ENCODE results near the gene DTYMK.

The DTYMK gene

DNA sequence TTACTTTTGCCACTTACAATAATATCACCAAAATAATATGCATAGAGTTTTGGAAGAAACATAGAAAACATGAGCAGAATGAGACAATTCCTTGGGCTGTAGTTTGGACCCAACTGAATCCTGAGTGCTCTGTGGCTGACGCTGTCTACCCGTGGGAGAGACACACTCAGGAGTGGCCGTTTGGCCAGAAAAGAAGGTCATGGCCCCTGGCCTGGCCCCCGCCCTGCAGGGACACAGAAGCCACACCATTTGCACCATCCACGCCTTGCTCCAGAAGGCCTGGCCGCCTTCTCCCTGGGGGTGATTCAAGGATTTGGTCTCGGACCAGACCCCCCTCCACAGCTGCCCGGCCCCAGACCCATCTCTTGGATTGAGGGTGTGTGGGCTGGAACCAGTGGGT, 41.4 kb upstream of the DTYMK start:
- Histone ChIP-seq H3K4me1 (ENCODE audit: control insufficient read depth, insufficient read depth, low read length, poor library complexity, severe bottlenecking) (no peaks in the 10 kb centered on the region), H3K9me3 (ENCODE audit: control insufficient read depth, low read length) (no peaks in the 10 kb centered on the region), H3K27ac (ENCODE audit: insufficient read depth, low read length, poor library complexity, severe bottlenecking) (no peak overlapping the region), H3K36me3 (ENCODE audit: control insufficient read depth, insufficient read depth, low read length) (peaks cover 3% of the 10 kb centered on the region), H3K27me3 (replicated peaks; ENCODE audit: control insufficient read depth, insufficient read depth, low read length, poor library complexity, severe bottlenecking) (no peaks in the 10 kb centered on the region), H3K4me3 (ENCODE audit: insufficient read depth, low read depth, low read length, poor library complexity, severe bottlenecking) (no peak overlapping the region)
- DNase-seq, result no peak

DNA sequence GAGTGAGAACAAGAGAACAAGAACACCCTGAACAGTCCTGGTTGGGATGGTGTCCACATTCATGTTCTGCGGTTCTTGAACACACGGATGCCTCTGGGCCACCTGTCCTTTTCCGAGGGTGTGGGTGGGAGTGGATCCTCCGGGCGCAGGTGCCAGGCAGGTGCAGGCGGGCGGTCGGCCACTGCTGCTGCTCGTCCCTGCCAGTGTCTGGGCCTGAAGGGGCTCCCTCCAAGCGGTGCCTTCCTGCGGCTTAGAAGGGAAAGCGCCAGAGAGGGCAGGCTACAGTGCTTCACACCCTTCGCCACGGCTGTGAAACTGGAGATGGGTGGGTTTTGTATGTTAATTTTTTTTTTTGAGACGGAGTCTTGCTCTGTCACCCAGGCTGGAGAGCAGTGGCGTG, 39.8 kb upstream of the DTYMK start:
- H3K36me3 ChIP-seq (ENCODE audit: control insufficient read depth, insufficient read depth, low read length), result peaks cover 7% of the 10 kb centered on the region
- H3K4me1 ChIP-seq (ENCODE audit: control insufficient read depth, insufficient read depth, low read length, poor library complexity, severe bottlenecking), result no peaks in the 10 kb centered on the region
- no peak overlapping the region for H3K4me3 ChIP-seq (ENCODE audit: insufficient read depth, low read depth, low read length, poor library complexity, severe bottlenecking)
- no peak overlapping the region for H3K27ac ChIP-seq (ENCODE audit: insufficient read depth, low read length, poor library complexity, severe bottlenecking)
- H3K27me3 ChIP-seq (replicated peaks; ENCODE audit: control insufficient read depth, insufficient read depth, low read length, poor library complexity, severe bottlenecking), result no peaks in the 10 kb centered on the region
- DNase-seq, result no peak
- H3K9me3 ChIP-seq (ENCODE audit: control insufficient read depth, low read length), result no peaks in the 10 kb centered on the region

DNA sequence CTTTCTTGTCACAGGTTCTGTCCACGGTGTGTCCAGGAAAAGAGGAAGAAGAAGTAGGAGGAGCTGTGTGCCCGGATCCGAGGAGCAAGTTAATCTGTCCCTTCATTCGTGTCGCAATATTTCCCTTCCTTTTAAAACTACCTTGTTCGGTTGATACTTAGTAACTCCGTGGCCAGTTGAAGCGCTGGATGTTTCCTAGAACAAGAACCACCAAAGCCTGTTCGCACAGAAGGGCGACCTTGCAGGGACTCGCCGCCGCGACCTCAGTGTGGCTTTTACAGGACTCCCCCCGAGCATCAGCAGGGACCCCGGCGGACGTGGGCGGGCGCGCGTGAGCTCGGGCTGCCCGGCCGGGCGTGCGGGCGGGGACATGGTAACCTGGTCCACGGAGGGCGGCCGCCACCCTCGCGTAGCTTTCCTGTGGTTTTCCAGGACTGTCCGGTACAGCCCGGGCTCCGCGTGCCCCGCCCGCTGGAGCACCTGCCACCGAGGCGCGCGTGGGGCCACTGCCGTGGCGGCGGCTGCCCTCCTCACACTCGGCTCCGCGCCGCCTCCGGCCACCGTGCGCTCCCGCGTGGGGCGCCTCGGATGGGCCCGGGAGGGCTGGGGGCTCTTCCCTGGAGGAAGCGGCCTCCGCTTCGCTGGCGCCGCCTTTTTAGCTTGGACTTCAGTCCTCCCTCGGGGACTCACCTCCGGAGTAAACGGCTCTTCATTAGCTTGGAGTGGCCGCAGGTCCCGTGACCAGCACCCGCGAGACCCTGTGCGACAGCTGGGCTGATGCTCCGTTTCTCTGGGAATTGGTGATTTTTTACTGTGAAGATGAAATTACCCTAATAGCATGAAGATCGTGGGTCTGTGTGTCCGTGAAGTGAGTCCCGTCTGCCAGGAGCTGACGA, 38.6 kb upstream of the DTYMK start:
- H3K36me3 ChIP-seq (ENCODE audit: control insufficient read depth, insufficient read depth, low read length), result peaks cover 18% of the 10 kb centered on the region

DNA sequence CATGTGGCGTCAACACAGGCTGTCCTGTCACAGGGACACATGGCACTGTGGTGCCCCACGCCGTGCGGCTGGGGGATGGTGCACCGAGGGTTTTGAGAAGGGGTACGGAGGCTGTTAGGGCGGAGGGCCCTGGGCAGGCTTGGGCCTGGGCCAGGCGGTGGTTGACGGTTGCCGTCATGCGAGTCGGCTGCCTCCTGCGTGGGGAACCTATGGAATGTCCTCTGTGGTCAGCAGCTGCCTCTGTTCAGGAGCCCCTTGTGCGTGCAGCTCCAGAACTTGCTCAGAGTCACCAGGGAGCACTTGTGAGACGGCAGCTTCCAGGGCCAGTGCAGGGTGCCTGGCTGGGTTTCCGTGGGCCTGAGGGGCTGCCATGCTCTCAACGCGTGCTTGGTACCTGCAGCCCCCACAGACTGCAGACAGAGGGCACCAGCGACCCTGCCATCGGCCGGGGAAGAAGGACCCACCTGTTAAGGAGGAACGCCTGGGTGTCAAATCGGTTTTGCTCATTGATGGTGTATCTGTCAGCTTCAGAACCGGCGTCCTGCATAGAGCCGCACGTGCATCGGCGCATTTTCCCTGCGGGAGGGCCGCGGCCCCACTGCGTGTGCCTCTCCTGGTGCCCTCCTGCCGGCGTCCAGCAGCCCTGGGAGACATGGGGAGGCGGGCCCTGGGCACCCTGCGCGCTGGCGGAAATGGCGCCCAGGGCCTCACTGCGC, 37.8 kb upstream of the DTYMK start:
- no peak for DNase-seq
- no peaks in the 10 kb centered on the region for H3K27me3 ChIP-seq (replicated peaks; ENCODE audit: control insufficient read depth, insufficient read depth, low read length, poor library complexity, severe bottlenecking)
- no peak overlapping the region for H3K27ac ChIP-seq (ENCODE audit: insufficient read depth, low read length, poor library complexity, severe bottlenecking)
- no peaks in the 10 kb centered on the region for H3K4me1 ChIP-seq (ENCODE audit: control insufficient read depth, insufficient read depth, low read length, poor library complexity, severe bottlenecking)
- no peaks in the 10 kb centered on the region for H3K9me3 ChIP-seq (ENCODE audit: control insufficient read depth, low read length)
- H3K4me3 ChIP-seq (ENCODE audit: insufficient read depth, low read depth, low read length, poor library complexity, severe bottlenecking), result no peak overlapping the region
- peaks cover 26% of the 10 kb centered on the region for H3K36me3 ChIP-seq (ENCODE audit: control insufficient read depth, insufficient read depth, low read length)

More for the DNA sequence above, 38.6 kb upstream of the DTYMK start:
- H3K4me1 ChIP-seq (ENCODE audit: control insufficient read depth, insufficient read depth, low read length, poor library complexity, severe bottlenecking), result no peaks in the 10 kb centered on the region
- DNase-seq, result no peak
- no peaks in the 10 kb centered on the region for H3K27me3 ChIP-seq (replicated peaks; ENCODE audit: control insufficient read depth, insufficient read depth, low read length, poor library complexity, severe bottlenecking)
- no peaks in the 10 kb centered on the region for H3K9me3 ChIP-seq (ENCODE audit: control insufficient read depth, low read length)
- H3K27ac ChIP-seq (ENCODE audit: insufficient read depth, low read length, poor library complexity, severe bottlenecking), result no peak overlapping the region
- no peak overlapping the region for H3K4me3 ChIP-seq (ENCODE audit: insufficient read depth, low read depth, low read length, poor library complexity, severe bottlenecking)

DNA sequence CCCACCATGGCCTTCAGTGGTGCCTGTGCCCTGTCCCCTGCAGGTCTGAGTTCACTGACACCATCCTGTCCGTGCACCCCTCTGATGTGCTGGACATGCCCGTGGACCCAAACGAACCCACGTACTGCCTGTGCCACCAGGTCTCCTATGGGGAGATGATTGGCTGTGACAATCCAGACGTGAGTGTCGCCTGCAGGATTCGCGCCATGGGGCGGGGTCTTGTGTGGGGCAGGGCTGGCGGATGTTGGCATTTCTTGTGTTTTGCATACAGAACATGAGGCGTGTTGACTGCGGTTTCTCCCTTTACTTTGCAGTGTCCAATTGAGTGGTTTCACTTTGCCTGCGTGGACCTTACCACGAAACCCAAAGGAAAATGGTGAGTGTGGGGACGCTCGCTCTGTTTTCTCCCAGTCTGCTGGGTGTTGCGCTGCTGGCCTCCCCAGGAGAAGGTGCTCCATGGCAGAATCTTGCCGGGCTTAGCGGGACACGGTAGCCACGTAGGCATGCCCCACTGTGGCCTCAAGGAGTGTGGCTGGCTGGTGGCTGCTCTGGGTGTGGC, 36.4 kb upstream of the DTYMK start:
- H3K27ac ChIP-seq (ENCODE audit: insufficient read depth, low read length, poor library complexity, severe bottlenecking), result no peak overlapping the region
- H3K4me1 ChIP-seq (ENCODE audit: control insufficient read depth, insufficient read depth, low read length, poor library complexity, severe bottlenecking), result no peaks in the 10 kb centered on the region
- H3K9me3 ChIP-seq (ENCODE audit: control insufficient read depth, low read length), result no peaks in the 10 kb centered on the region
- no peak overlapping the region for H3K4me3 ChIP-seq (ENCODE audit: insufficient read depth, low read depth, low read length, poor library complexity, severe bottlenecking)
- no peaks in the 10 kb centered on the region for H3K27me3 ChIP-seq (replicated peaks; ENCODE audit: control insufficient read depth, insufficient read depth, low read length, poor library complexity, severe bottlenecking)
- peaks cover 32% of the 10 kb centered on the region for H3K36me3 ChIP-seq (ENCODE audit: control insufficient read depth, insufficient read depth, low read length)
- no peak for DNase-seq

DNA sequence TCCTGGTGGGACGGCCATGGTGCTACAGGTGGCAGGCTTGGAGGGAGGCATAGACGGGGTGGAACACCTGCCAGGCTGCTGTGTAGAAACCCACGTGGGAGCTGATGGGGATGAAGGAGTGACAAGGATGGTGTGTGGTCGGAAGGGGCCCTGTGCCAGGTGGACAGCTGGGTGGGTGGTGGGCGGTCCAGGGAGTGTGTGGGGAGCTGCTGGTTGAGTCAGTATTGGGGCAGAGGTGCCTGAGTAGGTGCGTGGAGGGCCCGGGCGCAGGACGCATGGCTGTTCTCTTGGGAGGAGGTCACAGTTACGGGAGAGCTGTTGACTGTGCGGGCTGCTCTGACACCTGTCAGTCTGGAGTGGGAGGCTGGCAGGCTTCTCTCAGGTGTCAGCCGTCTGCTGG, 35.2 kb upstream of the DTYMK start:
- no peak for DNase-seq
- Histone ChIP-seq H3K4me1 (ENCODE audit: control insufficient read depth, insufficient read depth, low read length, poor library complexity, severe bottlenecking) (no peaks in the 10 kb centered on the region), H3K27me3 (replicated peaks; ENCODE audit: control insufficient read depth, insufficient read depth, low read length, poor library complexity, severe bottlenecking) (no peaks in the 10 kb centered on the region), H3K36me3 (ENCODE audit: control insufficient read depth, insufficient read depth, low read length) (peaks cover 32% of the 10 kb centered on the region), H3K9me3 (ENCODE audit: control insufficient read depth, low read length) (no peaks in the 10 kb centered on the region), H3K27ac (ENCODE audit: insufficient read depth, low read length, poor library complexity, severe bottlenecking) (no peak overlapping the region), H3K4me3 (ENCODE audit: insufficient read depth, low read depth, low read length, poor library complexity, severe bottlenecking) (no peak overlapping the region)

DNA sequence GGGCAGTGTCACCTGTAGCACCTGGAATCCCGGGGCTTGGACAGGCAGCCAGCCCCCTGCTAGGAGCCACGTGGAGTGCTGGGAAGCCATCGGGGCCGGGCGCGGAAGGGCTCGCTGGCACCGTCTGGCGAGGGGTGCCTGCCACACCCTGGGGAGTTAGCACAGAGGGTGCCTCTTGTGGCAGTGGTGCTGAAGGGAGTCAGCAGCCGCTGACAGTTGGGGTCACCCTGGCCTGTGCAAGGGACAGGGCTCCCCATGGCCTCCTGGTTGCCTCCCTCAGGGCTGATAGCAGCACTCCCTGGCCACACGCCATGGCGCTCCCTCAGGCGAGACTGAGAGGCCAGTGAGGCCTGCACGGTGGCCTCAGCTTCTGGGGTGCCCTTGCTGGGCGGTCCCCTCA, 33.9 kb upstream of the DTYMK start:
- H3K4me1 ChIP-seq (ENCODE audit: control insufficient read depth, insufficient read depth, low read length, poor library complexity, severe bottlenecking), result no peaks in the 10 kb centered on the region
- H3K9me3 ChIP-seq (ENCODE audit: control insufficient read depth, low read length), result no peaks in the 10 kb centered on the region
- peaks cover 36% of the 10 kb centered on the region for H3K36me3 ChIP-seq (ENCODE audit: control insufficient read depth, insufficient read depth, low read length)
- no peak overlapping the region for H3K4me3 ChIP-seq (ENCODE audit: insufficient read depth, low read depth, low read length, poor library complexity, severe bottlenecking)
- no peaks in the 10 kb centered on the region for H3K27me3 ChIP-seq (replicated peaks; ENCODE audit: control insufficient read depth, insufficient read depth, low read length, poor library complexity, severe bottlenecking)
- H3K27ac ChIP-seq (ENCODE audit: insufficient read depth, low read length, poor library complexity, severe bottlenecking), result no peak overlapping the region
- no peak for DNase-seq

DNA sequence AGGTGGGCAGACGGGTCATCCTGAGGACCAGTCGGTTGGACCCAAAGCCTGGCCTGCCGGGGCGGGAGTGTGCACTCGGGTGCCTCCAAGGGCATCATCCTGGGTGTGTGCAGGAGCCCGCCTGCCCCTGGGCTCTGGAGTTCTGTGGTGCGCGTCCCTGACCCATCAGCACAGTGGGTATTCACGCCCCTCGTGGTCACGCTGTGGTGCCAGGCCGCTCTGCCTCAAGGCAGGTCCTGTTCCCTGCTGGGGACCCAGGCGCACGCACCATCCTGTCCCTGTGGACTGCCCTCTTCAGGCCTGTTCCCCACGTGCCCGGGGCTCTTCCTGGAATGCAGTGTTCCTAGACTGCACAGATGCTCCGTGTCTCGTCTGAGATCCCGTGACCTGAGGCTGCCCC, 33.5 kb upstream of the DTYMK start:
- DNase-seq, result no peak
- no peak overlapping the region for H3K4me3 ChIP-seq (ENCODE audit: insufficient read depth, low read depth, low read length, poor library complexity, severe bottlenecking)
- no peaks in the 10 kb centered on the region for H3K4me1 ChIP-seq (ENCODE audit: control insufficient read depth, insufficient read depth, low read length, poor library complexity, severe bottlenecking)
- H3K27ac ChIP-seq (ENCODE audit: insufficient read depth, low read length, poor library complexity, severe bottlenecking), result no peak overlapping the region
- H3K36me3 ChIP-seq (ENCODE audit: control insufficient read depth, insufficient read depth, low read length), result peaks cover 36% of the 10 kb centered on the region
- no peaks in the 10 kb centered on the region for H3K27me3 ChIP-seq (replicated peaks; ENCODE audit: control insufficient read depth, insufficient read depth, low read length, poor library complexity, severe bottlenecking)
- H3K9me3 ChIP-seq (ENCODE audit: control insufficient read depth, low read length), result no peaks in the 10 kb centered on the region

DNA sequence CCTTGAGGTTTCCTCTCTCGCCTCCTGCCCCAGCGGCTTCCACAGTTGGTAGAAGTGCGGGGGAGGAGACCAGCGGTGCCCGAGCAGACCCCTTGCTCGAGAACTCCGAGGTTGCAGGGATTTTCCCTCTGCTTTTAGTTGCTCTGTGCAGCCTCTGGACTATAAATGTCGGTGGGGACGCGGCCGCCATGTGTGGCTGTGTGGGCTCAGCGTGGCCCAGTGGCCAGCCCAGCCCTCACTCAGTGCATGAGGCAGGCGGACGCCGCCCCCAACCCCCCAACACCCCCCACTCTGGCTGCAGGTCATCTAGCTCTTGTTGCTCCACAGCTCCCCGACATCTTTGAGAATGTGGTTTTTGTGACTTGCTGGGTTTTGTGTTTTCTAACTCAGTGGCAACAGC, 32.5 kb upstream of the DTYMK start:
- DNase-seq, result no peak
- H3K27me3 ChIP-seq (replicated peaks; ENCODE audit: control insufficient read depth, insufficient read depth, low read length, poor library complexity, severe bottlenecking), result no peaks in the 10 kb centered on the region
- H3K4me3 ChIP-seq (ENCODE audit: insufficient read depth, low read depth, low read length, poor library complexity, severe bottlenecking), result no peak overlapping the region
- no peaks in the 10 kb centered on the region for H3K4me1 ChIP-seq (ENCODE audit: control insufficient read depth, insufficient read depth, low read length, poor library complexity, severe bottlenecking)
- H3K27ac ChIP-seq (ENCODE audit: insufficient read depth, low read length, poor library complexity, severe bottlenecking), result no peak overlapping the region
- no peaks in the 10 kb centered on the region for H3K9me3 ChIP-seq (ENCODE audit: control insufficient read depth, low read length)
- peaks cover 42% of the 10 kb centered on the region for H3K36me3 ChIP-seq (ENCODE audit: control insufficient read depth, insufficient read depth, low read length)

DNA sequence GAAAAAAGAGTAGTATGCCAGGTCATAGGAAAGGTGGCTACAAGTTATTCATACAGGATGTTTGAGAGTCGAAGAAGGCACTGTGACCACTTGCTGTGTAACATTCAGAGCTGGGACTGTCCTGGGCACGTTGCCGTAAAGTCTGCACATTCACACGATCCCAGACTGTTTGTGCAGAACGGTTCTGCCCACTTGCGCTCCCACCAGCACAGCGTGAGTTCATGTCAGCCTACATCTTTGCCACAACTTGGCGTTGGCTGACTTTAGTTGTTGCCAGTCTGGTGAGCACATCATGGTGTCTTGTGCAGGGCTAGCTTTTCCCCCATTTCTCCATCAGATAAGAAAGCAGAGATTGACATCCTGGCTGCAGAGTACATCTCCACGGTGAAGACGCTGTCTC, 22.3 kb upstream of the DTYMK start:
- Histone ChIP-seq H3K27me3 (replicated peaks; ENCODE audit: control insufficient read depth, insufficient read depth, low read length, poor library complexity, severe bottlenecking) (no peaks in the 10 kb centered on the region), H3K4me3 (ENCODE audit: insufficient read depth, low read depth, low read length, poor library complexity, severe bottlenecking) (no peak overlapping the region), H3K36me3 (ENCODE audit: control insufficient read depth, insufficient read depth, low read length) (peaks cover 64% of the 10 kb centered on the region), H3K27ac (ENCODE audit: insufficient read depth, low read length, poor library complexity, severe bottlenecking) (no peak overlapping the region), H3K9me3 (ENCODE audit: control insufficient read depth, low read length) (no peaks in the 10 kb centered on the region), H3K4me1 (ENCODE audit: control insufficient read depth, insufficient read depth, low read length, poor library complexity, severe bottlenecking) (no peaks in the 10 kb centered on the region)
- DNase-seq, result no peak
